HG03196 (cell line): ENCODE results near the gene NHERF2.
"Not testable (repeated sequence)": the region's sequence is repeated elsewhere in the genome, so short reads cannot be mapped to it uniquely, and the experiment has no call there.

Source experiments
- ATAC-seq: cut with Tn5 transposase; IDR thresholded peaks from one replicate; pipeline ENCODE4 v1.9.1; 2021; ENCODE audit not compliant: unreplicated experiment

Gene NHERF2

DNA sequence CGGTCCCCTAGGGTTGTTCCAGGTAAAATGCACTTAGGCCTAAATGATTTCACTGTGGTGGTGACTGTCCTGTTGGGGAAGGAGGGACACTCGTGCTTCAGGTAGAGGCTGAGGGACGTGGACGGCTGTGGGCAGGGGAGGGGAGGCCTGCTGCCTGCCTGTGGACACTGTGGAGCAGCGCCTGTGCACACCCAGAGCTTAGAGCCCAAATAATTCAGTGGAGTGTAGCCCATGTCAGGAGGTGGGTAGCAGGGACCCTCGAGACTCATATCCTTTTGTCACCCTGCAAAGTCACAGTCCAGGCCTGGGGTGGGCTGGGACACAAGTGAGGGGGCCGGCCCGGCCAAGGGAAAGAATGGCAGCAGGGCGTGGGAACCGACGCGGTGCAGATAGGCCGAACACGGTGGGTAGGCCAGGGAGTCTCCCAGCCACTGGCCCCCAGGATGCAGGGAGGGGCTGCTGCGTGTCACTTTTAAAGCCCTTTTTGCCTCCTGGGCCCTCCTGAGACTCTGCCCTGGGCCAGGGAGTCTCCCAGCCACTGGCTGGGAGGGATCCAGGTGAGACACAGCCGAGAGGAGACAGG lies 733 bp upstream of the NHERF2 start:
- no peak for ATAC-seq

DNA sequence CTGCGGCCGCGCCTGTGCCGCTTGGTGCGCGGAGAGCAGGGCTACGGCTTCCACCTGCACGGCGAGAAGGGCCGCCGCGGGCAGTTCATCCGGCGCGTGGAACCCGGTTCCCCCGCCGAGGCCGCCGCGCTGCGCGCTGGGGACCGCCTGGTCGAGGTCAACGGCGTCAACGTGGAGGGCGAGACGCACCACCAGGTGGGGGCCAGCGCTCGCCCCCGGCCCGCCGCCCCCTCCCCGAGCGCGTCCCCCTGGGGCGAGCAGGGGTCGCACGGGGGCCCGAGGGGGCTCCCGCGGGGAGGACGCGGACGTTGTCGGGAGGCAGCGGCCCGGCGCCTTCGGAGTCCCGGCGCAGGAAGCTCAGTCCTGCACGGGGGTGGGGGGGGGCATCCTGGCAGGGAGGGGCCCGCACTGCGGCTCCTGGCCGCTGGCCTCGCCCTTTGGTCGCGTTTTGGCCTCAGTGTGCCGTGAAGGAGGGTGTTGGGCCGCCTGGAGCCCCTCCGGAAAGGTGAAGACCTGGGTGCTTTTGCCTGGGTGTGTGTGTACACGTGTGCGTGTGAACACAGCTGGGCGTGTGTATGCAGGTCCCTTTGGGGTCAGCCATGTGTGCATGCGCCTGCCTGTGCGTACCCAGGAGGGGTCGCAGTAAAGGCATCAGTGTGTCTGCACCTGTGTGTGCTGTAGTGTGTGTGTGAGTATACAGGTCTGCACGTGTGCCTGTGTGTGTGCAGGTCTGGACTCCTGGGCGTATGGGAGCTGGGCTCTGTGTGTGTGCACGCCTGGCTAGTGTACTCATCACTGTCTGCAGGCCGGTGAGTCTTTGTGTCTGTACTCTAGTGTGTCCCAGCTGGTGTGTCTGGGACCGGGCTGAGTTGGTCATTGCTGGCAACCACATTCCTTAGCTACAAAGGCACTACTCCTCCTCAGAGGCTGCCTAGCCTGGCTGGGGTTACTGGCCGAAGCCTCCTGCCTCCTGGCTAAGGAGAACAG lies 615 bp downstream of the NHERF2 start:
- no peak for ATAC-seq

DNA sequence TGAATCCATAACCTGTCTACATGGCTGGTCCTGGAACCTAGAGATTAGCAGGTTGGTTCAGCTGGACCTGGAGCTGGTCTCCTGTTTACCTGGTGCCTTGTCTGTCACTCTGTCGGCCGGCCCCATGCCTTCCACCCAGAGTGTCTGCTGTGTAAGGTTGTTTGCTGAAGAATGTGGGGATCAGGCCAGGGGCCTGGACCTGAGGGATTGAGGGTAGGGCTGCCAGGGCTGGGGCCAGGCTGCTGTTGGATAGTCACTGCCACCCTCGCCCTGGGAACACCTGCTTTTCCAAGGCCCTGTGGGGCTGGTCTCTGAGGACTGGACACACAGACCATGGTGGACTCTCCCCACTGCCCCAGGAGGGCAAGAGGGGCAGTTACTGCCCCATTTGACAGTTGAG lies 1.4 kb downstream of the NHERF2 start:
- ATAC-seq: no peak

DNA sequence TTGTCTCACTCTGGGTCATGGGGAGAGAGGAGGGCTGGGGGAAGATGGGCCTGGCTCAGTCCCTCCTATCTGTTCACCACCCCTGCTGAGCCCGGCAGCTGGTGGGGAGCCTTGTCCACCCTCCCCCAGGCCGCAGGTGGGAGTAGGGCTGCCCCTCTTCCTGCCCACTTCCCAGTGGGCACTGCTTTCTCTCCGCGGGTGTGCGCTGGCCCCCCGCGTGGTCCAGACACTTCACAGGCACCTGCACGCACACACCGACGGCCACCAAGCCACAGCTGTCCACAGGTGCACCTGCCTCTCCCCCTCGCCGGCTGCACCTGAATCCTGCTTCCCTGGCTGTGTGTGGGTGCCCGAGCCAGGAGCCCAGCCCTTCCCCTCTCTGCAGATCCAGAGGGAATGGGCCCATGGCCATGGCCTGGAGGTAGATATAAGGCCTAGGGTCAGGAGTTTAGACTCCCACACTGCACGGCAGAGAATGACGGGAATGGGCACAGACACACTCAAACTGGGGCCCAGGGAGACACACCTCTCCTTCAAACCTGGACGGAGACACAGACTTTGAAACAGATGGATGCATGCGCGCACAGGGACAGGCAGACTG lies 2.0 kb downstream of the NHERF2 start:
- ATAC-seq: no peak

DNA sequence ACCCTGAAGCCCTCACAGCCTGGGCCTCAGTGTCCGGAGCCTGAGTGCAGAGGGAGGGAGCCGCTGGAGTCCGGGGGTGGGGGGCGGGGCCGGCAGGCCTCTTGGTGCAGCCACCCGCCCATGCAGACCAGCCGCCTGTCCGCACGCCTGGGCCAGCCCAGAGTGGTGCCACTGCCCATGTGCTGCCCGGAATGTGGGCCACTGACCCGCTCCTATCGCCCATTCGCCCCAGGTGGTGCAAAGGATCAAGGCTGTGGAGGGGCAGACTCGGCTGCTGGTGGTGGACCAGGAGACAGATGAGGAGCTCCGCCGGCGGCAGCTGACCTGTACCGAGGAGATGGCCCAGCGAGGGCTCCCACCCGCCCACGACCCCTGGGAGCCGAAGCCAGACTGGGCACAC lies 2.6 kb downstream of the NHERF2 start:
- no peak for ATAC-seq

DNA sequence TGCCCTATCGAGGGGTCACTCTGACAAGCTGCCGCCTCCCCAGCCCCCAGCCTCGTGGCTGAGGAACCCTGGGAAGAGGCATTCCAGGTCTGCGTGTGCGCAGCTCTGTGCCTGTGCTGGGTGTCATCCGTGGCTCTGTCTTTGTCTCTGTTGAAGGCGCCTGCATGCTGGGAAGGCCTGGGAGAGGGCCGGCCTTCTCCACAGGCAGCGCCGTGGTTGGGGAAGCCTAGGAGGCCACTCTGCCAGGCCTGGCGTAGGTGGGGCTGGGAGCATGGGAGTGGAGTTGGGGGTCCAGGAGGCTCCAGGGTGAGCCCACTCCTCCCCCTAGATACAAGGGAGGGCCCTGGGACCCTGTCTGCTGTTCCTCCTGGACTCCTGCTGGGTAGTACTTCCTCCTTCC lies 3.3 kb downstream of the NHERF2 start:
- no peak for ATAC-seq

DNA sequence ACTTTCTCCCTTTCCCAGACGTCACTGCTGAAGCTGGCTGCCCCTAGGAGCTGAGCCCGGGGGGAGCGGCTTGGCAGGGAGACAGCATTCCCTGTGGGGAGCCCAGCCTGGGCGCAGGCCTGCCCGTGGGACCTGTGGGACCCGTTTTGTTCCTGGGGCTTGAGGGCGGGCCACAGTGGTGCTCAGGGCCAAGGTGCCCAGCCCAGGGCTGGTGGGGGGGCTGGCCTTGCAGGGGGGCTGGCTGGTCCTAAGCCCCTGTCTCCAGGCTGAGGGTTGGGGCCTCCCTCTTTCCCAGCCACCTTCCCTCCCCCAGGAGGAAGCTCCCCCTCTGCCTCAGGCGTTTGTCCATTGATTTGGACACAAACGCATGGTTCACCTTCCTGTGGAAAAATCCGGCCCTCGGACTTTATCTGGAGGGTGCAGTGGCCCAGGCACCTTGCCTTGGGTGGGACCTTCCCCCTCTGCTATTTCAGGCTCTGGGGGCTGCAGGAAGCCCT lies 4.4 kb downstream of the NHERF2 start:
- ATAC-seq: no peak

DNA sequence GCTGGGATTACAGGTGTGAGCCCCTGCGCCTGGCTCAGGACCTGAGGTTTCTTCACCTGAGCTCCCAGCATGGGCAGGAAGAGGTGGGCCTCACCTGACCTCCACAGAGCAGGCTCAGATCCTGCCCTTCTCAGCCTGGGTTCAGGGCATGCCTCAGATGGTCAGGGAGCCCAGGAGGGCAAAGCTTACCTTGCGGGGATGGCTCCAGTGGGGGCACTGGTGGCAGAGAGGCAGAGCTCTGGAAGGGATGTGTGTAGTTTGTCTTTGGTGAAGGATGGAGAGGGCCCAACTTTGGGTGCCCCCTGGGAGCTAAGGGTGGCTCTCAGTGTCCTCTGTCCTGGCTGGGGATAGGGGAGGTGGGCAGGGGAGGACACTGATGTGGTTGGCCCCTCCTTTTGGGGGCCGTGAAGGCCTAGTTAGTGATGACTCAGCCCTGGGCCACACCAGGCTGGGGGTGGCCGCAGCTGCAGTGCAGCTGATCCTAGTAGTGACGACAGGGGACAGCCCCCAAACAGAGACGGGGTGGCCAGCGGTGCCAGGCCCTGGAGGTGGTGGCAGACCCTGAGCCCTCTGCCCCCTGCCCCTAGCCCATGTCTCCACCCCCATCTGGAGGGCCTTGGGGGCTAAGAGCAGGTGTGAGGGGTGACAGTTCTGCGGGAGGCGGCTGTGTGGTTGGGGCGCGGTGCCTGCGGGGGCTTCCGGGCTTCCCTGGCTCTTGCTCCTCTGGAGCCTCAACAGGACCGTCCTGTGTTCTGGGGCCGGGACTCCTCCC lies 5.8 kb downstream of the NHERF2 start:
- no peak for ATAC-seq

DNA sequence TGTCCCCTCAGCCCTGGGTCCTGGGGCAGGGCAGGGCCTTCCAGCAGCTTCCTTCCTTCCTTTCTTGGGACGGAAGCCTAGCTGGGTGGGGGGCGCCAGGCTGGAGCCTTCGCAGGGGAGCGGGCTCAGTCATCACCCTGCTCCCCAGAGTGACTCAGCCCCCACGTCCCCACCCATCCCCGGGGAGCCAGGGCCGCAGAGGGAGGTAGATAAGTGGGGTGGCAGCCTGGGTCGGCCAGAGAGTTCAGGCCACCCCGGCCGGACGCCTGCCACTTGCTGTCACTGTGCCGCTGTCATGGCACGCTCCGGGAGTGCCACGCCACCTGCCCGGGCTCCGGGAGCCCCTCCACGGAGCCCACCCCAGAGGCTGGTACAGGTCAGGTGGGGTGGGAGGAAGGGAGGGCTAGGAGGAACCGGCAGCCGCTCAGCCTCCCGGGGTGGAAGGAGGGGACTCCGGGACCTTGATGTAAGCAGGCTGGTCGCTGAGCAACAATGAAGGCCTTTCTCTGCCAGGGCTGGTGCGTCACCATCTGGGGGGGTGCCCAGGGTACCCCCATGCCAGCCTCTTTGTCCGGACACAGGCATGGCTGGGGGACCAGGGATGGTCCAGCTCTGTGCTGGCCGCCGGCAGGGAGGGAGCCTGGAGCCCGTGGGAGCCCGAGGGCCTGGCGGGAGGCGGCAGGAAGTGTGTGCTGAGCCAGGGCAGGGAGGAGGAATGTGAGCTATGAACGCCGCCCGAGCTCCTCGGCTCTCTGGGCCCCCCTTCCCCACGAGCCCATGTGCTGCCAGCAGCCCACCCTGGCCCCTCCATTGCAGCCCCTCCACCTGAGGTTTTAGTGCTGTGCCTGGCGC lies 6.6 kb downstream of the NHERF2 start:
- no peak for ATAC-seq

DNA sequence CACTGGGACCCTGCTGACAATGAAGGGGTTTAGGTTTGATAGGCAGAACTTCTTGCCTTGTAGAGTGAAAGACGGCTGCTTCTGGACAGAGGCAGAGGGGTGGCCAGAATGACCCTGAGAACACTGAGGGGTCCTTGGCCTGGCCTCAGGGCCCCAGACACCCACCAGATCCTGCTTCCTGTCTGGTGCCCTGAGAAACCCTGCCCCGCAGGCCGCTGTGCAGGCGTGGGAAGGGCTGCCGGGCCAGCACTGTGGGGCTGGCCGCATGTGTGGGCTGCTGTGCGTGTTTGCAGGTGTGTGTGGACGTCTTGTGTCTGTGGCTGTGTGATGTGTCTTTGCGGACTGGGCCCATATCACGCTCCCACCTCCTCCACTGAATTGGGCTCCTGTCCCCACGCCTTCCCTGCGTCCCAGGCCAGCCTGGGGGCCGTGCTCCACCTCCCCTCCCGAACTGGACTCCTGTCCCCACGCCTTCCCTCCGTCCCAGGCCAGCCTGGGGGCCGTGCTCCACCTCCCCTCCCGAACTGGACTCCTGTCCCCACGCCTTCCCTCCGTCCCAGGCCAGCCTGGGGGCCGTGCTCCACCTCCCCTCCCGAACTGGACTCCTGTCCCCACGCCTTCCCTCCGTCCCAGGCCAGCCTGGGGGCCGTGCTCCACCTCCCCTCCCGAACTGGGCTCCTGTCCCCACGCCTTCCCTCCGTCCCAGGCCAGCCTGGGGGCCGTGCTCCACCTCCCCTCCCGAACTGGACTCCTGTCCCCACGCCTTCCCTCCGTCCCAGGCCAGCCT lies 7.4 kb downstream of the NHERF2 start:
- ATAC-seq: not testable (repeated sequence)

DNA sequence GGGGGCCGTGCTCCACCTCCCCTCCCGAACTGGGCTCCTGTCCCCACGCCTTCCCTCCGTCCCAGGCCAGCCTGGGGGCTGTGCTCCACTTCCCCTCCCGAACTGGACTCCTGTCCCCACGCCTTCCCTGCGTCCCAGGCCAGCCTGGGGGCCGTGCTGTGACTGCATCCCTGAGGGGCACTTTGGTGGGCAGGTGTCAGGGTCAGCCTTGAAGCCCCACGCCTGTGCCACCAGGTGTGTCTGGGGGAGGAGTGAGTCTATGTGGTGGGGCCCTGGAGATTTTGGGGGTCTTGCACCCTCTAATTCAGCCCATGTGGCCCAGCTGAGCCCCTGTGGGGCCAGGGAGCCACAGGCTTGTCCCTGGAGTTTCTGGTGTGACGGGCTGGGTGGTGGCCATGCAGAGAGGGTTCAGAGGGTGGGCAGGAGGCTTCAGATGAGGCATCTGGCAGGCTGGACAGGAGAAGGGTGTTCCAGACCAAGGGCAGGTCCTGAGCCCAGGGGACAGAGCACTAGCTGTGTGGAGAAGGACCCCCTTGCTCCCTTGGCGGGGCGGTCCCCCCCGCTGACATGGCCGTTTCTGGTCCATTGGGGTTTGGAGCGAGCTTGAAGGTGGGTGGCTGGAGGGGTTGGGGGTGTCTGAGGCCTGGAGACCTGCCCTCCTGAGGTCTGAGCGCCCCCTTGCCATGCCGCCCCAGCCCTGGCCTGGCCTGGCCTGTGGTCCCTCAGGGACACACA lies 8.2 kb downstream of the NHERF2 start:
- ATAC-seq: no peak

DNA sequence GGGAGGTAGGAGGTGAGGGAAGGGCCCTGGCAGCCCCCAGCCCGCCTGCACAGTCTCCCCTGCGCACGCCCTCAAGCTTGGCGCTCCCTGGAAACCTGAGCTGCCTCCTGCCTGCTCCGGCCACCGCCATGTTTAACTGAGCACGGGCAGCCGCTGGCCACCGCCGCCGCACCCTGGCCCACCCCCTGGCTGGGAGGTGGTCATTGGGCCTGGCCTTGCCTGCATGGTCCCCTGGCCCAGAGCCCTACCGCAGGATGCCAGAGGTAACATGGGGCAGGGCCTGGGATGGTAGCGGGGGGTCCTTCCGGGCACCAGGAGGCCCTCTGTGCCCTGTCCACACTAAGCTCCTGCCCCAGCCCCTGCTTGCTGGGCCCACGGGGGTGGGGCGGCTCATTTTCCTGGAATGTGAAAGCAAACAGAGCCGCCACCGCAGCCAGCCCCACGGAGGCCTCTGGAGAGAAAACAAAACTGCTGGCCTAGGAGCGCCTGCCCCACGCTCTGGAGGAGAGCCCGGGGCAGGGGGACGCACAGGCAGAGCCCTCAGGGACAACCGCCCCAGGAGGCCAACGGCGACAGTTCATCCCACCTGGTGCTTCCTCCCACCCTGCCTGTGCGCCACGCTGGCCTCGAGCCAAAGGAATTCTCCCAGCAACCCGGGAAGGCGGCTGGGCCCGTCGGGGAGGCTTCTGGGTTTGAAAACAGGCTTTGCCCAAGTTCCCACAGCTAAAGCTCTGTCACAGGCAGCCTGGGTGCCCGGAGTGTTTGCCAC lies 8.9 kb downstream of the NHERF2 start:
- ATAC-seq: no peak

DNA sequence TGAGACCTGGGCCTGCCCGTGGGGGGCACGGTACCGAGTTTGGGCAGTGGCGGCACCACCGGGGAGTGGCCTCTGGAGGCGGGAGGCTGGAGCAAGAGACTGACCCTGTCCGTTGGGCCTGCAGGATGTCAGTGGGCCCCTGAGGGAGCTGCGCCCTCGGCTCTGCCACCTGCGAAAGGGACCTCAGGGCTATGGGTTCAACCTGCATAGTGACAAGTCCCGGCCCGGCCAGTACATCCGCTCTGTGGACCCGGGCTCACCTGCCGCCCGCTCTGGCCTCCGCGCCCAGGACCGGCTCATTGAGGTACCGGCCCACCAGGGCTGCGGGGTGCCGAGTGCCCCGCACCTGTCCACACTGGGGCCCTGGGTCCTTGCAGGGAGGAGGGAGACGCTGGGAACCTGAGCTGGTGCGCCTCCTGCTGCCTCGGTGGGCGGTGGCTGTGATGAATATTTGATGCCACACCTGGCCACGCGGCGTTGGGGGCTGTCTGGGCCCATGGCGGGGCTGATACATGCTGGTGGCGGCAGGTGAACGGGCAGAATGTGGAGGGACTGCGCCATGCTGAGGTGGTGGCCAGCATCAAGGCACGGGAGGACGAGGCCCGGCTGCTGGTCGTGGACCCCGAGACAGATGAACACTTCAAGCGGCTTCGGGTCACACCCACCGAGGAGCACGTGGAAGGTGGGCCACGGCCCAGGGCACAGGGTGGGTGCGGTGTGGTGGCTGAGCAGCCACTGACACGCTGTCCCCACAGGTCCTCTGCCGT lies 9.7 kb downstream of the NHERF2 start:
- ATAC-seq: no peak

DNA sequence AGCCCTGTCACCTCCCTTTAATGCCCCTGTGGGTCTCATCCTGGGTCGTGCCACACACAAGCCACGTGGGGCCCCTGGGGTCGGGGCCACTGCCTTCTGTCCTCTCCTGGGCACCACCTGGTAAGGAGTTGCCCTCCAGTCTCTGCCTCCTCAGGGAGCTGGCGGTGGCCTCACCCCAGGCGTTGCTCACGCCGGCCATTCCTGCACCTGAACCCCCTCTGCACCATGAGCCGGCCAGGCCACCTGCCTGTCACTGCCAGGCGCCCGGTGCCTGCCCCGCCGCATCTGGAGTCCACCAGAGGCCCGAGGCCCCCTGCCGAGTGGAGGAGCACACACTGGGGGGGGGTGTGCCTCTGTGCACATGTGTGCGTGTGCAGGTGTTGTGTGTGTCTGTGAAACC lies 10.4 kb downstream of the NHERF2 start:
- no peak for ATAC-seq

DNA sequence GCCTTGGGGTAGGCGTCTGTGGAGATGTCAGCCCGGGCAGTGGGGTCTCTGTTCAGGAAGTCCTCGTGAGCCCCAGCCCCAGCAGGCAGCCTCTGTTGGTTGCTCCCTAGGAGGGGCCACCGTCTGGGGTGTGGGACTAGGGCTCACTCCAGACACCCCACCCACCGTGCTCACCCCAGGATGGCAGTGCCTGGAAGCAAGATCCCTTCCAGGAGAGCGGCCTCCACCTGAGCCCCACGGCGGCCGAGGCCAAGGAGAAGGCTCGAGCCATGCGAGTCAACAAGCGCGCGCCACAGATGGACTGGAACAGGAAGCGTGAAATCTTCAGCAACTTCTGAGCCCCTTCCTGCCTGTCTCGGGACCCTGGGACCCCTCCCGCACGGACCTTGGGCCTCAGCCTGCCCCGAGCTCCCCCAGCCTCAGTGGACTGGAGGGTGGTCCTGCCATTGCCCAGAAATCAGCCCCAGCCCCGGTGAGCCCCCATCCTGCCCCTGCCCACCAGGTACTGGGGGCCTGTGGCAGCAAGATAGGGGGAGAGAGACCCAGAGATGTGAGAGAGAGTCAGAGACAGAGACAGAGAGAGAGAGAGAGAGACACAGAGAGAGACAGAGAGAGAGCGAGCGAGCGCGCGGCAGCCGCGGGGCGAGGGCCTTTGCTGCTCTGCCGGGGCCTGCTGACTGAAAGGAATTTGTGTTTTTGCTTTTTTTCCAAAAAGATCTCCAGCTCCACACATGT lies 11.1 kb downstream of the NHERF2 start:
- no peak for ATAC-seq

DNA sequence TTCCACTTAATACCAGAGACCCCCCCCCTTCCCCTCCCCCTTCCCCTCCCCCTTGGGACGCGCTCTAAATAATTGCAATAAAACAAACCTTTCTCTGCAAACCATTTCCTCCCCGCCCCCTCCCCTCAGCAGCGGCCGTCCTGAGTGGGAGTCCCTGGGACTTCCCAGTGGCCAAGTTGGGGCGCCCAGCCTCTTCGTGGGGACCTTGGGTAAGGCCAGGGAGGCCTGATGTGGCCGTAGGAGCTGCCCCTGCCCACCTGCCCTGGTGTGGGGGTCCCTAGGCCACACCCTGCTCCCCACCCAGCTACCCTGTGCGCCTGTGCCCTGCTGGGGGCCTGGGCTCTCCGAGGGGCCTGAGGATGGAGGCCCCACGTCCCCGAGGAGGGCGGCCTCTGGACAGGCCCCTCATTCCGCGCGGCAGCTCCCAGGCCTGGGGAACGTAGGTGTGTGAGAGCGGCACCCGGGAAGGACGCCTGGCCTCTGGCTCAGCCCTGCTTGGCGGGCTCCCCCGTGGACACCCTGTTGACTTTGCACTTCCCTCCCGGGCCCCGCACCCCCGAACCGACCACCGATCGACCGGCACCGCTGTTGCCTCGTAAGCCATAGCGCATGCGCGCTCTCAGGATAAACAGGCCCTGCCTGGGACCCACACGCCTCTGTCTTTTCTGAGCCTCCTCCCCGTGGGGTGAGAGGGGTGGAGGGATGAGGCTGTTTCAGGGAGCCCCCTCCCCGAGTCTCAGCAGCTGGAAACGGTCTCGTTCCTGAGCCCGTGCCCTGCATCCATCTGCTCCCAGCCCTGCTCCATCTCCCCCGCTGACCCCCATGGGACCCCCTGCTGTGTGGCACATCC lies 11.9 kb downstream of the NHERF2 start:
- ATAC-seq: no peak
